Measurements from ENCODE around the gene OIT3. TPM values are rescaled to one million over a fixed set of nuclear protein-coding genes. Genes with fewer than 3 reads are reported as not detected.
"Not testable (repeated sequence)": the region's sequence is repeated elsewhere in the genome, so short reads cannot be mapped to it uniquely, and the experiment has no call there.

The OIT3 gene
- total and polyA plus RNA-seq, 3 donors from 2014 or later, result 0.68 to 1.4 (median 0.87) TPM

- Histone ChIP-seq H3K9me3 (no peaks in the 10 kb centered on the region), H3K4me1 (no peaks in the 10 kb centered on the region), H3K27me3 (no peaks in the 10 kb centered on the region), H3K4me3 (no peak overlapping the region), H3K36me3 (ENCODE audit: low read depth, missing control alignments) (no peaks in the 10 kb centered on the region), H3K27ac (no peak overlapping the region)
- 88 to 92% methylated on average over 7 of the region's 7 CpGs for WGBS, 2 donors
- DNase-seq, result no peak
- TF ChIP-seq CTCF (IDR thresholded peaks at IDR 0.05) (no peak), POLR2A (IDR thresholded peaks at IDR 0.05) (no peak)
- intact Hi-C loops (cut with DNase I; ENCODE audit: low total_unique reads), result no loop called here
Measured at GRCh38 chr10:72913287-72913686, 19.7 kb downstream of the OIT3 start.

- DNase-seq; H3K36me3 ChIP-seq (ENCODE audit: low read depth, missing control alignments); H3K4me3 ChIP-seq; H3K27ac ChIP-seq; intact Hi-C loops (cut with DNase I; ENCODE audit: low total_unique reads); H3K9me3 ChIP-seq; H3K4me1 ChIP-seq; H3K27me3 ChIP-seq: not testable (repeated sequence)
- WGBS, 2 donors, result 56 to 66% methylated on average over 3 of the region's 3 CpGs
Measured at GRCh38 chr10:72917201-72917600, 23.7 kb downstream of the OIT3 start.

GRCh38 chr10:72917803-72918332 is 24.3 kb downstream of the OIT3 start:
- H3K27ac ChIP-seq; H3K4me3 ChIP-seq; H3K36me3 ChIP-seq (ENCODE audit: low read depth, missing control alignments); H3K27me3 ChIP-seq; H3K9me3 ChIP-seq; H3K4me1 ChIP-seq; DNase-seq; intact Hi-C loops (cut with DNase I; ENCODE audit: low total_unique reads): not testable (repeated sequence)
- WGBS, 2 donors, result 80 to 84% methylated on average over 2 of the region's 2 CpGs

GRCh38 chr10:72918352-72918751 is 24.8 kb downstream of the OIT3 start:
- 95 to 96% methylated on average over 8 of the region's 8 CpGs for WGBS, 2 donors
- TF ChIP-seq POLR2A (IDR thresholded peaks at IDR 0.05), result no peak
- no peak for TF ChIP-seq CTCF (IDR thresholded peaks at IDR 0.05)
- no peaks in the 10 kb centered on the region for H3K27me3 ChIP-seq

GRCh38 chr10:72921147-72921683 is 27.7 kb downstream of the OIT3 start:
- H3K9me3 ChIP-seq; H3K27ac ChIP-seq; H3K4me3 ChIP-seq; H3K4me1 ChIP-seq; H3K36me3 ChIP-seq (ENCODE audit: low read depth, missing control alignments); DNase-seq; H3K27me3 ChIP-seq; intact Hi-C loops (cut with DNase I; ENCODE audit: low total_unique reads): not testable (repeated sequence)
- 100% methylated on average over 1 of the region's 1 CpG for WGBS, 2 donors

More at GRCh38 chr10:72918352-72918751, 24.8 kb downstream of the OIT3 start:
- Histone ChIP-seq H3K4me1 (no peaks in the 10 kb centered on the region), H3K27ac (no peak overlapping the region), H3K36me3 (ENCODE audit: low read depth, missing control alignments) (no peaks in the 10 kb centered on the region), H3K4me3 (no peak overlapping the region), H3K9me3 (no peaks in the 10 kb centered on the region)
- DNase-seq, result no peak
- intact Hi-C loops (cut with DNase I; ENCODE audit: low total_unique reads), result no loop called here

GRCh38 chr10:72924351-72924750 is 30.8 kb downstream of the OIT3 start:
- Histone ChIP-seq H3K36me3 (ENCODE audit: low read depth, missing control alignments) (no peaks in the 10 kb centered on the region), H3K27me3 (no peaks in the 10 kb centered on the region), H3K27ac (no peak overlapping the region), H3K4me3 (no peak overlapping the region), H3K4me1 (no peaks in the 10 kb centered on the region), H3K9me3 (no peaks in the 10 kb centered on the region)
- WGBS, 2 donors, result 95 to 98% methylated on average over 7 to 13 of the region's 13 CpGs
- TF ChIP-seq CTCF (IDR thresholded peaks at IDR 0.05) (no peak), POLR2A (IDR thresholded peaks at IDR 0.05) (no peak)
- DNase-seq, result no peak
- intact Hi-C loops (cut with DNase I; ENCODE audit: low total_unique reads), result no loop called here

All from testis (tissue), 3 donors.